HL-60 (cell line): Measurements from ENCODE around the gene MACROD2.

Source experiments
- DNase-seq, 2 experiments: peaks; one replicate each; pipeline ENCODE4 v3.0.0-alpha.2; 2010 to 2020; ENCODE audit warnings: low read depth in 1 of 2, low spot score in 1 of 2
- H3K27ac ChIP-seq: fragments of 250-450 bp; sonication (Bioruptor Pico); replicated peaks from 2 replicates; pipeline ENCODE4 v1.5.1; 2020; ENCODE audit warnings: mild to moderate bottlenecking, moderate library complexity
- H3K27me3 ChIP-seq: fragments of 250-450 bp; sonication (Bioruptor Pico); 2 replicates; pipeline ENCODE4 v1.5.1; 2021; ENCODE audit warnings: mild to moderate bottlenecking, moderate library complexity; ENCODE audit not compliant: insufficient read depth, poor library complexity, severe bottlenecking
- H3K4me3 ChIP-seq: replicated peaks from 2 replicates; pipeline ENCODE4 v1.5.1; 2011; ENCODE audit warnings: mild to moderate bottlenecking, control low read depth, low read length; ENCODE audit not compliant: insufficient read depth
- GABPA ChIP-seq: IDR thresholded peaks from 2 replicates; pipeline ENCODE4 v1.6.1; 2012; ENCODE audit warnings: low read depth
- POLR2AphosphoS5 ChIP-seq: IDR thresholded peaks from 2 replicates; pipeline ENCODE4 v1.6.1; 2012; ENCODE audit warnings: low read depth
- SPI1 ChIP-seq: IDR thresholded peaks from 2 replicates; pipeline ENCODE4 v1.6.1; 2012; ENCODE audit warnings: low read depth, mild to moderate bottlenecking, borderline replicate concordance
- TF ChIP-seq, protein P1 (sequence below): IDR thresholded peaks from one replicate; pipeline ENCODE4 v1.5.1; 2011; ENCODE audit warnings: low read length, control low read depth, inconsistent platforms; ENCODE audit not compliant: insufficient read depth
- TF ChIP-seq, protein P2 (sequence below): IDR thresholded peaks from 2 replicates; pipeline ENCODE4 v1.6.1; 2012; ENCODE audit warnings: low read depth; ENCODE audit not compliant: insufficient replicate concordance

Gene MACROD2

DNA sequence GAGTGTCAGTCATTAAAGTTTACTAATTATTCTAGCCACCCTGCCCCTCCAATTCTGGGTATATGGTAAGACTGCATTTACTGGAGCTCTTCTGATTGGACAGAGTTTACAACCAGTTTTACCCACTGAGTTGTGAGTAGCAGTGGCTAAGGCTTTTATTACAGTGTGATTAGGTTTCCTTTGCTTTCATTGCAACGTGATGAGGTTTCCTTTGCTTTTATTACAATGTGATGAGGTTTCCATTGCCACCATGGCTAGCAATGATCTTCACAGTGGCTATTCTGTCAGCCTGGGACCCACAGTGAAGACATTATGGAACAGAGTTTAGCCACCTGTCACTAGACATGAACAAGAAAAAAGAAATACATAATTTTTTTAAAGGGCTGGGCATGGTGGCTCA lies 1052.3 kb downstream of the MACROD2 start:
- Histone ChIP-seq H3K27ac (no peak overlapping the region), H3K4me3 (no peak overlapping the region), H3K27me3 (no peaks in the 10 kb centered on the region)
- TF ChIP-seq, protein P1, sequence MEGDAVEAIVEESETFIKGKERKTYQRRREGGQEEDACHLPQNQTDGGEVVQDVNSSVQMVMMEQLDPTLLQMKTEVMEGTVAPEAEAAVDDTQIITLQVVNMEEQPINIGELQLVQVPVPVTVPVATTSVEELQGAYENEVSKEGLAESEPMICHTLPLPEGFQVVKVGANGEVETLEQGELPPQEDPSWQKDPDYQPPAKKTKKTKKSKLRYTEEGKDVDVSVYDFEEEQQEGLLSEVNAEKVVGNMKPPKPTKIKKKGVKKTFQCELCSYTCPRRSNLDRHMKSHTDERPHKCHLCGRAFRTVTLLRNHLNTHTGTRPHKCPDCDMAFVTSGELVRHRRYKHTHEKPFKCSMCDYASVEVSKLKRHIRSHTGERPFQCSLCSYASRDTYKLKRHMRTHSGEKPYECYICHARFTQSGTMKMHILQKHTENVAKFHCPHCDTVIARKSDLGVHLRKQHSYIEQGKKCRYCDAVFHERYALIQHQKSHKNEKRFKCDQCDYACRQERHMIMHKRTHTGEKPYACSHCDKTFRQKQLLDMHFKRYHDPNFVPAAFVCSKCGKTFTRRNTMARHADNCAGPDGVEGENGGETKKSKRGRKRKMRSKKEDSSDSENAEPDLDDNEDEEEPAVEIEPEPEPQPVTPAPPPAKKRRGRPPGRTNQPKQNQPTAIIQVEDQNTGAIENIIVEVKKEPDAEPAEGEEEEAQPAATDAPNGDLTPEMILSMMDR = no peak
- TF ChIP-seq SPI1 = no peak
- TF ChIP-seq GABPA = no peak
- no peak for DNase-seq

- no peaks in the 10 kb centered on the region for H3K27me3 ChIP-seq
Measured at GRCh38 chr20:15056246-15056645, 1060.9 kb downstream of the MACROD2 start.

GRCh38 chr20:15058841-15059240 lies 1063.5 kb downstream of the MACROD2 start:
- TF ChIP-seq, protein P1 = no peak
- no peak for TF ChIP-seq SPI1
- no peak for TF ChIP-seq GABPA
- no peak for TF ChIP-seq POLR2AphosphoS5
- TF ChIP-seq, protein P2, sequence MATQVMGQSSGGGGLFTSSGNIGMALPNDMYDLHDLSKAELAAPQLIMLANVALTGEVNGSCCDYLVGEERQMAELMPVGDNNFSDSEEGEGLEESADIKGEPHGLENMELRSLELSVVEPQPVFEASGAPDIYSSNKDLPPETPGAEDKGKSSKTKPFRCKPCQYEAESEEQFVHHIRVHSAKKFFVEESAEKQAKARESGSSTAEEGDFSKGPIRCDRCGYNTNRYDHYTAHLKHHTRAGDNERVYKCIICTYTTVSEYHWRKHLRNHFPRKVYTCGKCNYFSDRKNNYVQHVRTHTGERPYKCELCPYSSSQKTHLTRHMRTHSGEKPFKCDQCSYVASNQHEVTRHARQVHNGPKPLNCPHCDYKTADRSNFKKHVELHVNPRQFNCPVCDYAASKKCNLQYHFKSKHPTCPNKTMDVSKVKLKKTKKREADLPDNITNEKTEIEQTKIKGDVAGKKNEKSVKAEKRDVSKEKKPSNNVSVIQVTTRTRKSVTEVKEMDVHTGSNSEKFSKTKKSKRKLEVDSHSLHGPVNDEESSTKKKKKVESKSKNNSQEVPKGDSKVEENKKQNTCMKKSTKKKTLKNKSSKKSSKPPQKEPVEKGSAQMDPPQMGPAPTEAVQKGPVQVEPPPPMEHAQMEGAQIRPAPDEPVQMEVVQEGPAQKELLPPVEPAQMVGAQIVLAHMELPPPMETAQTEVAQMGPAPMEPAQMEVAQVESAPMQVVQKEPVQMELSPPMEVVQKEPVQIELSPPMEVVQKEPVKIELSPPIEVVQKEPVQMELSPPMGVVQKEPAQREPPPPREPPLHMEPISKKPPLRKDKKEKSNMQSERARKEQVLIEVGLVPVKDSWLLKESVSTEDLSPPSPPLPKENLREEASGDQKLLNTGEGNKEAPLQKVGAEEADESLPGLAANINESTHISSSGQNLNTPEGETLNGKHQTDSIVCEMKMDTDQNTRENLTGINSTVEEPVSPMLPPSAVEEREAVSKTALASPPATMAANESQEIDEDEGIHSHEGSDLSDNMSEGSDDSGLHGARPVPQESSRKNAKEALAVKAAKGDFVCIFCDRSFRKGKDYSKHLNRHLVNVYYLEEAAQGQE = no peak
- no peak for DNase-seq
- Histone ChIP-seq H3K27me3 (no peaks in the 10 kb centered on the region), H3K4me3 (no peak overlapping the region), H3K27ac (no peak overlapping the region)

More at GRCh38 chr20:15056246-15056645, 1060.9 kb downstream of the MACROD2 start:
- no peak overlapping the region for H3K27ac ChIP-seq
- DNase-seq = no peak
- no peak overlapping the region for H3K4me3 ChIP-seq
- TF ChIP-seq, protein P1 = no peak
- no peak for TF ChIP-seq GABPA
- no peak for TF ChIP-seq SPI1
- no peak for TF ChIP-seq POLR2AphosphoS5
- TF ChIP-seq, protein P2 = no peak

- no peak overlapping the region for H3K4me3 ChIP-seq
- no peaks in the 10 kb centered on the region for H3K27me3 ChIP-seq
- H3K27ac ChIP-seq = no peak overlapping the region
- no peak for TF ChIP-seq SPI1
- no peak for TF ChIP-seq POLR2AphosphoS5
- TF ChIP-seq, protein P1 = no peak
- TF ChIP-seq, protein P2 = no peak
- TF ChIP-seq GABPA = no peak
- no peak for DNase-seq
Measured at GRCh38 chr20:15059438-15059837, 1064.1 kb downstream of the MACROD2 start.
